ENCODE data around the gene RAPGEF2. TPM values are rescaled to one million over a fixed set of nuclear protein-coding genes. Genes with fewer than 3 reads are reported as not detected.

RAPGEF2 gene
- total and polyA plus RNA-seq, 11 donors, result 10.6 to 75.9 (median 51.2) TPM

DNA sequence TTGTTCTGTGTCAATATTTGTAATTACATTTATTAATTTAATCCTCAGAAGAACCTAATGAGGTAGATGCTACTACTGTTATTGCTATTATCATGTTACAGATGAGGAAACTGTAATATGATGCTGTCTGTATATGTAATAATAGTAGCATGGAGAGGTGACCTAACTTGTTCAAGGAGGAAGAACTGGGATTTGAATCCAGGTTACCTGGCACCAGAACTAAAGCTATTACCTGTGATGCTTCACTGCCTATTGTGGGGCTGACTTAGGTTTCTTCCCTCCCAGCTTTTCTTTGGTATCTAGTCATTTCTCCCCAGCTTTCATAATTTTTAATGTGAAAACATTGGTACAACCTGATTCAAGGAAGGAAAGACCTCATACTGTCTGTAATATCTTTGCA, 43.6 kb downstream of the RAPGEF2 start:
- no peak overlapping the region for H3K4me3 ChIP-seq
- no peak for ATAC-seq
- intact Hi-C loops (cut with DNase I), result loop anchor here in 1 of 10 donors (5.0 kb wide), 1 partner anchor 34 kb away; no protein-coding TSS in a partner anchor
- no peaks in the 10 kb centered on the region for H3K27me3 ChIP-seq
- peaks cover 0 to 91% (median 57%) of the 10 kb centered on the region in 12 donors for H3K4me1 ChIP-seq
- no peak for DNase-seq
- no peak for TF ChIP-seq POLR2A (IDR thresholded peaks at IDR 0.05)
- TF ChIP-seq, protein P1, sequence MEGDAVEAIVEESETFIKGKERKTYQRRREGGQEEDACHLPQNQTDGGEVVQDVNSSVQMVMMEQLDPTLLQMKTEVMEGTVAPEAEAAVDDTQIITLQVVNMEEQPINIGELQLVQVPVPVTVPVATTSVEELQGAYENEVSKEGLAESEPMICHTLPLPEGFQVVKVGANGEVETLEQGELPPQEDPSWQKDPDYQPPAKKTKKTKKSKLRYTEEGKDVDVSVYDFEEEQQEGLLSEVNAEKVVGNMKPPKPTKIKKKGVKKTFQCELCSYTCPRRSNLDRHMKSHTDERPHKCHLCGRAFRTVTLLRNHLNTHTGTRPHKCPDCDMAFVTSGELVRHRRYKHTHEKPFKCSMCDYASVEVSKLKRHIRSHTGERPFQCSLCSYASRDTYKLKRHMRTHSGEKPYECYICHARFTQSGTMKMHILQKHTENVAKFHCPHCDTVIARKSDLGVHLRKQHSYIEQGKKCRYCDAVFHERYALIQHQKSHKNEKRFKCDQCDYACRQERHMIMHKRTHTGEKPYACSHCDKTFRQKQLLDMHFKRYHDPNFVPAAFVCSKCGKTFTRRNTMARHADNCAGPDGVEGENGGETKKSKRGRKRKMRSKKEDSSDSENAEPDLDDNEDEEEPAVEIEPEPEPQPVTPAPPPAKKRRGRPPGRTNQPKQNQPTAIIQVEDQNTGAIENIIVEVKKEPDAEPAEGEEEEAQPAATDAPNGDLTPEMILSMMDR (IDR thresholded peaks at IDR 0.05), result no peak
- H3K36me3 ChIP-seq, result no peaks in the 10 kb centered on the region
- no peaks in the 10 kb centered on the region for H3K9me3 ChIP-seq
- H3K27ac ChIP-seq, result no peak overlapping the region

DNA sequence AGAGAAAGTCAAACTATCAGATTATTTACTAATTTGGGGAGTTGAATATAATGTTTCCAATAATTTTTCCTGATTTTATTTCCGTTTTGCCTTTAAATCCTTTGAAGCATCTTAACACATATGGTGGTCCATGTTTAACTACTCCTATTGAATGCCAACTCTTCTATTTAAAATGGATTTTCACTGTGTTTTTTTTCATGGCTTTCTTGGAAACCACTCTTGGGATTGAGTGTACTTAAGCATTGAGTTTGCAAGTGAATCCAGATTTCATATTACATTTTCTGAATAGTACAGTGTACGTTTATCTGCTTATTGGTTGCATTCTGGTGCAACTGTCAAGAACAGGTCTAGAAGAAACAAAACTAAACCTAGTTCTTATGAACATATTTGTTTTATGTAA, 45.6 kb downstream of the RAPGEF2 start:
- Histone ChIP-seq H3K27ac (no peak overlapping the region), H3K9me3 (no peaks in the 10 kb centered on the region), H3K36me3 (no peaks in the 10 kb centered on the region), H3K4me3 (no peak overlapping the region), H3K27me3 (no peaks in the 10 kb centered on the region), H3K4me1 (peaks cover 0 to 88% (median 54%) of the 10 kb centered on the region in 12 donors)
- no peak for TF ChIP-seq POLR2A (IDR thresholded peaks at IDR 0.05)
- TF ChIP-seq, protein P1 (IDR thresholded peaks at IDR 0.05), result no peak
- no peak for ATAC-seq
- 84 to 90% (median 88%) methylated on average over 2 of the region's 2 CpGs for WGBS, 4 donors
- no peak for DNase-seq
- intact Hi-C loops (cut with DNase I), result loop anchor here in 1 of 10 donors (5.0 kb wide), 1 partner anchor 36 kb away; no protein-coding TSS in a partner anchor

DNA sequence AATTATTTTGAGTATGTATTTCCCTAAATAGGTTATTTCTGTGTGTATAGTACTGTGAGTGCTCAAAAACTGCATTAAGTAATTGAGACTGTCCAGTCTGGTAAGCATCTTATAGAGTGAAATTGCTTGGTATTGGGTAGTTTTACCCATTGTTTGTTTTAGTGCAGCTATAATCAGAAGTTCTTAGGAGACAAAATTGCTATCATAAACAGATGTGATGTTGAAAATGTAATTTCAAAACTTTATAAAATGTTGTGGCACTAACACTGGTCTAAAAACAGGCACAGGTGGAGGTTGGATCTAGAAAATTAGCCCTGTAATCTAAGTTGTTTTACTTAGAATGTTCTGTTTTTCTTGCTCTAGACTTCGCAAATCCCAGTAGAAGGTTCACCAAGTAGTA, 46.8 kb downstream of the RAPGEF2 start:
- H3K9me3 ChIP-seq, result no peaks in the 10 kb centered on the region
- peaks cover 0 to 88% (median 51%) of the 10 kb centered on the region in 12 donors for H3K4me1 ChIP-seq
- intact Hi-C loops (cut with DNase I), result loop anchor here in 3 of 10 donors (5.0 kb wide), 2 partner anchors 32 to 37 kb away; no protein-coding TSS in a partner anchor
- H3K27me3 ChIP-seq, result no peaks in the 10 kb centered on the region
- ATAC-seq (no peak), DNase-seq (no peak)
- no peaks in the 10 kb centered on the region for H3K36me3 ChIP-seq
- TF ChIP-seq, protein P1 (IDR thresholded peaks at IDR 0.05), result no peak
- no peak for TF ChIP-seq POLR2A (IDR thresholded peaks at IDR 0.05)
- WGBS, 4 donors, result 93 to 100% (median 98%) methylated on average over 1 of the region's 1 CpG
- no peak overlapping the region for H3K27ac ChIP-seq
- H3K4me3 ChIP-seq, result no peak overlapping the region

DNA sequence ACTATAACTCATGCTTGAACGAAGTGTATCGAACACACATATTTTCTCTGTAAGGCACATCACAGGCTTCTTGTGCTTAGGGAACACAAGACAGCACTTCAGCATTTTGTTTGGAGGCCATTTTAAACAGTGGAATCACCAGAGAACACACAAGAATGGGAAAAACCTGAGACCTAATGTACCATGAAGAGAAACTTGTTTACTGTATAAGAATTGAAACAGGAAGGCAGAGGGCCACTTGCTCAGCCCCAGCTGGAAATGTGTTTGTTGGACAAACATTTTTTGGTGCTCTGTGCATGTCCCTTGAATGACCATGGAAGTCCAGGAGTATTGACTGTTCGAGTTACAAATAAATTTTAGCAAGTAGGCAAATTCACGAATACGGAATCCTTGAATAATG, 47.5 kb downstream of the RAPGEF2 start:
- no peak for ATAC-seq
- peaks cover 0 to 89% (median 51%) of the 10 kb centered on the region in 12 donors for H3K4me1 ChIP-seq
- intact Hi-C loops (cut with DNase I), result loop anchor here in 2 of 10 donors (5.0 kb wide), 2 partner anchors 33 to 38 kb away; no protein-coding TSS in a partner anchor

More for the DNA sequence above, 47.5 kb downstream of the RAPGEF2 start:
- Histone ChIP-seq H3K4me3 (no peak overlapping the region), H3K27me3 (no peaks in the 10 kb centered on the region), H3K36me3 (no peaks in the 10 kb centered on the region), H3K27ac (no peak overlapping the region), H3K9me3 (no peaks in the 10 kb centered on the region)
- WGBS, 4 donors, result 69 to 73% (median 71%) methylated on average over 5 of the region's 5 CpGs
- DNase-seq, result no peak
- TF ChIP-seq, protein P1 (IDR thresholded peaks at IDR 0.05), result no peak
- no peak for TF ChIP-seq POLR2A (IDR thresholded peaks at IDR 0.05)
